Heart right ventricle (tissue), 16 donors: ENCODE results near the gene TSPOAP1. TPM values are rescaled to one million over a fixed set of nuclear protein-coding genes. Genes with fewer than 3 reads are reported as not detected.

Experiments
- ATAC-seq, 8 donors: fragments of 200-7000 bp; cut with Tn5 transposase; one replicate each; pipeline ENCODE4 v1.9.1; 2020; ENCODE audit warnings: mild to moderate bottlenecking in 8 of 8, moderate library complexity in 8 of 8, moderate number of reproducible peaks in 1 of 8
- DNase-seq, 2 donors: peaks; one replicate each; pipeline ENCODE4 v3.0.0-alpha.2; 2020
- H3K27ac ChIP-seq, 10 donors: fragments of 200-600 bp; sonication (generic) in 2 of 10; one replicate each; pipeline versions ENCODE4 v1.5.0 to v1.8.0; 2020 to 2022; ENCODE audit warnings: mild to moderate bottlenecking in 3 of 10
- H3K27me3 ChIP-seq, 7 donors: fragments of 200-600 bp; one replicate each; pipeline ENCODE4 v1.8.0; 2021 to 2022; ENCODE audit warnings: mild to moderate bottlenecking in 2 of 7
- H3K36me3 ChIP-seq, 9 donors: fragments of 200-600 bp; sonication (generic) in 1 of 9; one replicate each; pipeline versions ENCODE4 v1.5.0 to v1.8.0; 2020 to 2022; ENCODE audit warnings: mild to moderate bottlenecking in 2 of 9
- H3K4me1 ChIP-seq, 9 donors: fragments of 200-600 bp; sonication (generic) in 1 of 9; one replicate each; pipeline versions ENCODE4 v1.5.0 to v1.8.0; 2020 to 2022; ENCODE audit warnings: mild to moderate bottlenecking in 4 of 9
- H3K4me3 ChIP-seq, 10 donors: fragments of 200-600 bp; sonication (generic) in 2 of 10; one replicate each; pipeline versions ENCODE4 v1.5.0 to v1.8.0; 2020 to 2022; ENCODE audit warnings: mild to moderate bottlenecking in 7 of 10, moderate library complexity in 2 of 10
- H3K9me3 ChIP-seq, 11 donors: fragments of 200-600 bp in 10 of 11; sonication (generic) in 2 of 11; one replicate each; pipeline versions ENCODE4 v1.5.0 to v1.8.0; 2013 to 2022; ENCODE audit warnings: mild to moderate bottlenecking in 2 of 11, control low read depth in 1 of 11, moderate library complexity in 1 of 11
- WGBS, 2 donors: extraction: QIAGEN DNeasy Blood & Tissue Kit; methylation state at CpG; one replicate each; pipeline ENCODE4 v1.1.7; 2013; ENCODE audit warnings: inconsistent platforms in 1 of 2; 5-methylcytosine and 5-hydroxymethylcytosine counted together
- intact Hi-C, 10 donors: fragments of 100-400 bp; cut with DNase I; formaldehyde crosslinking; loops; one replicate each; pipeline versions ENCODE4 v1.11.1 to v1.14.2; 2022
- polyA plus RNA-seq, 2 donors: library from polyadenylated mRNA; stranded (reverse); fragments of 200-250 nt; gene quantifications; one replicate each; pipeline ENCODE4 v1.2.3, GENCODE V29; 2013
- total RNA-seq, 10 donors: library from RNA; stranded (reverse); fragmentation: NEBNext Ultra II Directional in 3 of 10; extraction: Animal tissue kit (Norgen Biotek cat#: 25700) in 3 of 10; gene quantifications; one replicate each; pipeline versions ENCODE4 v1.2.1 to v1.2.4, GENCODE V29; 2021 to 2023
- TF ChIP-seq, protein P1 (sequence below), 9 donors: fragments of 200-600 bp; sonication (generic) in 2 of 9; IDR thresholded peaks; one replicate each; pipeline versions ENCODE4 v1.5.0 to v1.8.0; 2021 to 2022; ENCODE audit warnings: antibody characterized with exemption in 9 of 9, mild to moderate bottlenecking in 5 of 9, moderate library complexity in 1 of 9
- donor health status: Arrhythmogenic right ventricular cardiomyopathy.
- donor health status: ischemic (EF 13 %, LVEDD 7.1; RV severe dilation, severe dysfunction).
- donor health status: healthy with polysubstance abuse.
- donor health status: DM: no; HTN: yes; CAD: no.
- donor health status: DM: no; HTN: no; CAD: no.
- donor health status: ischemic (EF 25% LVEDD 6.9; RV normal size, moderate dysfunction).
- donor health status: ischemic (EF 25% LVEDD 5.7; RV mildly dilated, moderate dysfunction).
- donor health status: healthy.
- donor health status: DM: yes; HTN: yes; CAD: no.
- donor health status: Ischemic cardiomyopathy.
- donor health status: ischemic (EF 35%, LVEDD 5.7; RV mildly dilated, moderate dysfunction).
- donor health status: nonischemic (EF 11% LVEDD 7.7; RV severe dilation, severe dysfunction).
- donor health status: DM: yes; HTN: yes; CAD: no.
- donor health status: PGD.
- donor health status: ischemic (EF 29% LVEDD 5.4; RV normal size, mild dysfunction).
- donor health status: nonischemic (EF 23%, LVEDD 6.1; RV moderate dilation, normal function).

The TSPOAP1 gene
- total and polyA plus RNA-seq, 12 donors: 1.6 to 35.6 (median 12.4) TPM

DNA sequence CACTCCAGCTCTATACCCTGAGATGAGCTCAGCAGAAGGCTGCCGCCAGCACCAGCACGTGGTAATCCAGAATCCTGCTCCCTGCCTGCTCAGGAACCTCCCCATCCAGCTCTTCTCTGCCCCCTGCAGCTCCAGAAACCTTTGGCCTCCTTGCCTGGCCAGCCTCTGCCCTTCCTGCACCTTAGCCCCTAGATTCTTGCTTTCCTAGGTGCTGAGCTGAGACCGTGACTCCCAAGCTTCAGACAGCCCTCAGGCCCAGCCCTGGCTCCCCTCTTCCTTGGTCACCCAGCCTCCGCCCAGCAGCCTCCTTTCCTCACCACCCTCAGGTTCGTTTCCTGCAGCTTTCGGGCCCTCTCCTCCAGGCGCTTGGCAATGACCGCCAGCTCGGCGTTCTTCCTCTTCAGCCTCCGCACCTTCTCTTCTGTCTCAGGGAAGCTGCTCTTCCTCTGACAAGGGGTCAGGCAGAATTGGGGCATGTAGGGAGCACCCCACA lies 2.6 kb downstream of the TSPOAP1 start:
- H3K9me3 ChIP-seq: no peaks in the 10 kb centered on the region
- intact Hi-C loops: no loop called here
- TF ChIP-seq, protein P1, sequence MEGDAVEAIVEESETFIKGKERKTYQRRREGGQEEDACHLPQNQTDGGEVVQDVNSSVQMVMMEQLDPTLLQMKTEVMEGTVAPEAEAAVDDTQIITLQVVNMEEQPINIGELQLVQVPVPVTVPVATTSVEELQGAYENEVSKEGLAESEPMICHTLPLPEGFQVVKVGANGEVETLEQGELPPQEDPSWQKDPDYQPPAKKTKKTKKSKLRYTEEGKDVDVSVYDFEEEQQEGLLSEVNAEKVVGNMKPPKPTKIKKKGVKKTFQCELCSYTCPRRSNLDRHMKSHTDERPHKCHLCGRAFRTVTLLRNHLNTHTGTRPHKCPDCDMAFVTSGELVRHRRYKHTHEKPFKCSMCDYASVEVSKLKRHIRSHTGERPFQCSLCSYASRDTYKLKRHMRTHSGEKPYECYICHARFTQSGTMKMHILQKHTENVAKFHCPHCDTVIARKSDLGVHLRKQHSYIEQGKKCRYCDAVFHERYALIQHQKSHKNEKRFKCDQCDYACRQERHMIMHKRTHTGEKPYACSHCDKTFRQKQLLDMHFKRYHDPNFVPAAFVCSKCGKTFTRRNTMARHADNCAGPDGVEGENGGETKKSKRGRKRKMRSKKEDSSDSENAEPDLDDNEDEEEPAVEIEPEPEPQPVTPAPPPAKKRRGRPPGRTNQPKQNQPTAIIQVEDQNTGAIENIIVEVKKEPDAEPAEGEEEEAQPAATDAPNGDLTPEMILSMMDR (IDR thresholded peaks at IDR 0.05): no peak
- 73 to 76% methylated on average over 11 of the region's 11 CpGs for WGBS, 2 donors
- peaks cover 0 to 18% (median 6%) of the 10 kb centered on the region in 9 donors for H3K4me1 ChIP-seq
- H3K36me3 ChIP-seq: peaks cover 0 to 10% (median 0%) of the 10 kb centered on the region in 9 donors
- DNase-seq (no peak), ATAC-seq (no peak)
- H3K4me3 ChIP-seq: no peak overlapping the region
- peaks cover 0 to 67% (median 44%) of the 10 kb centered on the region in 7 donors for H3K27me3 ChIP-seq
- H3K27ac ChIP-seq: no peak overlapping the region

DNA sequence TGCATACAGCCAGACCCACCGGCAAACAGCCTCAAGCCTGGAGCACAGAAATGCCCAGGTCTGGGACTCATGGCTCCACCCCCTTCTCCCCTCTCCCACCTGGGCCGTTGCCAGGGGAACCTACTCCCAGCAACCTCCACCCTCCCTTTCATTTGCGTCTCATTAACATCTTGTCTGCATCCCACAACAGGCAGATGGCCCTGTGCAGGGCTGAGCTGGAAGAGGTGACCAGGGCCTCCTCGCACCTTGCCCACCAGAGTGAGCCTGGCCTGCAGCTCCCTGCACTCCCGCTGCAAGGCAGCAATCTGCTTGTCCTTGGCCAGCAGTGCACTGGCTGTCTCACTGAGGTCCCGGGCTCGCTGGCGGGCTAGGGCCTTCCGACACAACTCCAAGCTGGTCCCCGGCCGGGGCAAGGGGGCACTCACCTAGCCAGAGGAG lies 3.3 kb downstream of the TSPOAP1 start:
- H3K27me3 ChIP-seq: peaks cover 0 to 60% (median 44%) of the 10 kb centered on the region in 7 donors
- DNase-seq: no peak
- ATAC-seq: no peak
- WGBS, 2 donors: 70 to 79% methylated on average over 11 of the region's 11 CpGs
- peak overlapping the region in 2 of 10 donors; percentile 61 to 67 for H3K4me3 ChIP-seq
- peaks cover 0 to 2% (median 0%) of the 10 kb centered on the region in 9 donors for H3K36me3 ChIP-seq
- intact Hi-C loops: no loop called here
- H3K4me1 ChIP-seq: peaks cover 0 to 18% (median 6%) of the 10 kb centered on the region in 9 donors
- H3K9me3 ChIP-seq: no peaks in the 10 kb centered on the region
- TF ChIP-seq, protein P1 (IDR thresholded peaks at IDR 0.05): no peak
- H3K27ac ChIP-seq: no peak overlapping the region

DNA sequence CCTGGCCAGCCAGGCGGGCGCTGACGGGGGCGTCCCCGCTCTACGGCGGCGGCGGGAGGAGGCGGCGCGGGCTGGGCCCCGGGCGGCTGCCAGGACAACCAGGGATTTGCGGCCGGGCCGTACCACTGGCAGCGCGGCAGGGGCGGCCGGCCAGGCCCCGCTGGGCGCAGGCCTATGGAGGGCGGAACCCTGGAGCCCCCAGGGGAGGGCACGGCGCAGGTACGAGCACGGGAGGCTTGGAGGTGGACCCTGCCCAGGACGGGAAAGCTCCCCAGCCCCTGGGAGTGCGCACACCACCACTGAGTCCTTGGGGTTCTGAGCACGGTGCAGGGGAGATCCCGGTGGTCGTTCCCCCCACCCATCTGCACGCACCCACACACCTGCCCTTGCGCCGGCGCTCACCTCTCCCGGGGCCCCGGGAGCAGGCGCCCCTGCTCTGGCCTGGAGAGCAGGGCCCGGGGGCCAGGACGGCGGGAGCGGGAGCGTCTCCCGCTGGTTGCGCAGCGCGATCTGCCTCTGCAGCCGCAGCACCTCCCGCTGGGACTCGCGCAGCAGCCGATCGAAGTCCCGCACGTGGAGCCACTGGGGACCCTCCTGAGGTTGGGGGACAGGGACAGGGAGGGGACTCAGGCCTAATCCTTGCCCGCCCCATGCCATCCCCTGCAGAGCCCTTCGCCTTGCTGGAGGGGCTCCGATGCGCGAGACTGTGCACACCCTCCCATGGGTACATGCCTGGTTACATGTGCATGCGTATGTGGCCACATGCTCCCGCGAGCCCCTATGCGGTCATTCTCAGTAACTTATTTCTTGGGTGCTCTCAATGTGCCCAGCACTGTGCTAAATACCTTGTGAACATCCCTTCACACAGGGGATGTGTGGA lies 3.9 kb downstream of the TSPOAP1 start:
- H3K9me3 ChIP-seq: no peaks in the 10 kb centered on the region
- H3K27me3 ChIP-seq: peaks cover 0 to 54% (median 38%) of the 10 kb centered on the region in 7 donors
- WGBS, 2 donors: 5 to 6% methylated on average over 60 to 66 of the region's 66 CpGs
- H3K4me3 ChIP-seq: peak overlapping the region; percentile 34 to 69 (median 60)
- peak; percentile 54 to 79 (median 71) for ATAC-seq
- H3K36me3 ChIP-seq: no peaks in the 10 kb centered on the region
- intact Hi-C loops: no loop called here
- TF ChIP-seq, protein P1 (IDR thresholded peaks at IDR 0.05): no peak
- peaks cover 0 to 18% (median 6%) of the 10 kb centered on the region in 9 donors for H3K4me1 ChIP-seq
- H3K27ac ChIP-seq: peak overlapping the region in 8 of 10 donors; percentile 39 to 72 (median 56)
- DNase-seq: peak in 1 of 2 donors; percentile 44

DNA sequence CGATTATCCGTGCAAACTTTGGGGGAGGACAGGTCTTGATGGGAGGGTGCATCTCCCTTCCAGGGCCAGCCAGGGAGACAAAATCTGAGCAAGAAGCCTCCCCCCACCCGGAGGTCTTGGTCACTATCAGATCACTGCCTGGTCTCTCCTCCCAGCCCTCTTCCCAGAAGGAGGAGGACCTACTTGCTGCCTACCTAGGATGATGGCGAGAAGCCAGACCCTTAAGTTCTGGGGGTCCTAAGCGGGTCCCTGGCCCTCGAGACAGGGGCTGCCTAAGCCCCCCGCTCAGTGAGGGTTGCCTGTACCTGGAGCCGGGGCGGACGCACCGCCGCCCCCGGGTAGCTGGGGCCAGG lies 4.6 kb downstream of the TSPOAP1 start:
- 11 to 15% methylated on average over 13 of the region's 13 CpGs for WGBS, 2 donors
- H3K4me1 ChIP-seq: peaks cover 0 to 15% (median 6%) of the 10 kb centered on the region in 9 donors
- H3K9me3 ChIP-seq: no peaks in the 10 kb centered on the region
- H3K4me3 ChIP-seq: peak overlapping the region; percentile 34 to 69 (median 60)
- DNase-seq (no peak), ATAC-seq (no peak)
- TF ChIP-seq, protein P1 (IDR thresholded peaks at IDR 0.05): no peak
- intact Hi-C loops: no loop called here
- peak overlapping the region in 8 of 10 donors; percentile 39 to 72 (median 56) for H3K27ac ChIP-seq
- H3K27me3 ChIP-seq: peaks cover 0 to 47% (median 31%) of the 10 kb centered on the region in 7 donors
- H3K36me3 ChIP-seq: no peaks in the 10 kb centered on the region
